ENCODE measurements around the gene WNT2B. TPM values are rescaled to one million over a fixed set of nuclear protein-coding genes. Genes with fewer than 3 reads are reported as not detected.

WNT2B gene
- polyA plus RNA-seq, 3 donors, result 0.07 to 0.79 TPM; not detected in 1

DNA sequence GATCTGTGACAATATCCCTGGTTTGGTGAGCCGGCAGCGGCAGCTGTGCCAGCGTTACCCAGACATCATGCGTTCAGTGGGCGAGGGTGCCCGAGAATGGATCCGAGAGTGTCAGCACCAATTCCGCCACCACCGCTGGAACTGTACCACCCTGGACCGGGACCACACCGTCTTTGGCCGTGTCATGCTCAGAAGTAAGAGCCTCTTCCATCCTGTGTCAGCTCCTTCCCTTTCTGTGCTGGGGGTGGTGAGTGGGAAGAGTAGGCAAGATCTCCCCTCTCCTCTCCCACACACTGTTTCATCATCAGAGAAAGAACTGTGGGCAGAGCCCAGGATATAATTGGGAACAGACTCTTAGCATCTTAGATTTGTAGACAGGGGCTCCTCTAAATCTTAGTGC lies 6.1 kb downstream of the WNT2B start:
- intact Hi-C loops (cut with micrococcal nuclease), result no loop called here
- Mint-ChIP-seq H3K4me1 (peaks cover under 1% of the 10 kb centered on the region), H3K27me3 (ENCODE audit: low read depth in 3 of 3) (peaks cover 14 to 22% (median 17%) of the 10 kb centered on the region in 3 donors), H3K27ac (no peak overlapping the region), H3K9me3 (peaks cover 0 to 8% (median 0%) of the 10 kb centered on the region in 7 donors), H3K4me3 (no peak overlapping the region), H3K36me3 (no peaks in the 10 kb centered on the region)
- peaks cover 0 to 3% of the 10 kb centered on the region in 2 donors for H3K9me3 ChIP-seq (replicated peaks in 1 of 2; ENCODE audit: control insufficient read depth in 1 of 2, insufficient read depth in 1 of 2, low read length in 2 of 2)
- no peak overlapping the region for H3K27ac ChIP-seq (ENCODE audit: low read depth in 1 of 2, low read length in 2 of 2)
- H3K27me3 ChIP-seq (ENCODE audit: control insufficient read depth in 2 of 2, insufficient read depth in 2 of 2, low read length in 2 of 2), result peaks cover 11 to 18% of the 10 kb centered on the region in 2 donors
- no peaks in the 10 kb centered on the region for H3K4me1 ChIP-seq (ENCODE audit: control insufficient read depth in 1 of 2, insufficient read depth in 2 of 2, low read length in 2 of 2)
- H3K4me2 ChIP-seq (replicated peaks; ENCODE audit: extremely low read depth, low read length, poor library complexity, severe bottlenecking), result no peak overlapping the region
- TF ChIP-seq, protein P1, sequence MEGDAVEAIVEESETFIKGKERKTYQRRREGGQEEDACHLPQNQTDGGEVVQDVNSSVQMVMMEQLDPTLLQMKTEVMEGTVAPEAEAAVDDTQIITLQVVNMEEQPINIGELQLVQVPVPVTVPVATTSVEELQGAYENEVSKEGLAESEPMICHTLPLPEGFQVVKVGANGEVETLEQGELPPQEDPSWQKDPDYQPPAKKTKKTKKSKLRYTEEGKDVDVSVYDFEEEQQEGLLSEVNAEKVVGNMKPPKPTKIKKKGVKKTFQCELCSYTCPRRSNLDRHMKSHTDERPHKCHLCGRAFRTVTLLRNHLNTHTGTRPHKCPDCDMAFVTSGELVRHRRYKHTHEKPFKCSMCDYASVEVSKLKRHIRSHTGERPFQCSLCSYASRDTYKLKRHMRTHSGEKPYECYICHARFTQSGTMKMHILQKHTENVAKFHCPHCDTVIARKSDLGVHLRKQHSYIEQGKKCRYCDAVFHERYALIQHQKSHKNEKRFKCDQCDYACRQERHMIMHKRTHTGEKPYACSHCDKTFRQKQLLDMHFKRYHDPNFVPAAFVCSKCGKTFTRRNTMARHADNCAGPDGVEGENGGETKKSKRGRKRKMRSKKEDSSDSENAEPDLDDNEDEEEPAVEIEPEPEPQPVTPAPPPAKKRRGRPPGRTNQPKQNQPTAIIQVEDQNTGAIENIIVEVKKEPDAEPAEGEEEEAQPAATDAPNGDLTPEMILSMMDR (IDR thresholded peaks at IDR 0.05), result no peak
- no peaks in the 10 kb centered on the region for H3K36me3 ChIP-seq (replicated peaks in 1 of 2; ENCODE audit: control insufficient read depth in 1 of 2, insufficient read depth in 2 of 2, low read length in 2 of 2)
- H3K79me2 ChIP-seq (ENCODE audit: insufficient read depth, low read length), result no peaks in the 10 kb centered on the region
- no peak overlapping the region for H3K4me3 ChIP-seq (replicated peaks in 1 of 3; ENCODE audit: low read depth in 2 of 3, low read length in 3 of 3)
- 98% methylated on average over 9 of the region's 12 CpGs for WGBS (ENCODE audit: insufficient coverage)
- H2AFZ ChIP-seq (ENCODE audit: insufficient read depth, low read depth, low read length, poor library complexity, severe bottlenecking), result no peak overlapping the region
- no peak overlapping the region for H3K9ac ChIP-seq (ENCODE audit: insufficient read depth, low read length, poor library complexity, severe bottlenecking)
- no peaks in the 10 kb centered on the region for H4K20me1 ChIP-seq (ENCODE audit: insufficient read depth, low read length)
- no peak for DNase-seq

DNA sequence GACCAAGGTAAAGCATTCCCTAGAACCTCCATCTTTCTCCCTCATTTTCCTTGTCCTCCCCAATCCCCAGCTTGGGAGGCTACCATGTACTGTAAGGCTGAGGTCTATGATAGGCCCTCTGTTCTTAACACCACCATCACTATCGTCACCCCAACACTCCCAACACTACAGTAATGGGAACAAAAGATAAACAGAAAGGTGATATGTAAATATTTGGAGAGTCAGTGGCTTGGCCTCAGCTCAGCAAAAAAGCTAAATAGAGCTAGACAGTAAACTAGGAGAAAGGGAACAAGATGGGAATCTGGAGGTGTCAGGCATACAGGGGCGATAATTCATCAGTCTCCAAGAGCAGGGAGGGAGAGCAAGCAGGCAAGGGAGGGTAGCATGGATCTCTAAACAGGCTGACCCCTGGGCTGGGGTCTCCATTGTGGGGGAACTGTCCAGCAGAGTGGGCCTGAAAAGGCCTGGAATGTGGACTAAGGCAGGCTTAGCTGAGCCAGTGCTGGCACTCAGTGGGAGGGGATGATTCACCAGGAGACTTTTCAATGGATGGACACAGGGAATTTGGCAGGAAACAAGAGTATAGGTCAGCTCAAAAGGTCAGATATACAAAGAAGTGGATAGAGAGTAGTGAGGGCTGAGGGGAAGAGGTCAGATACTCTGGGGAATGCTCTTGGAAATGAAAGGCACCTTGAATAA lies 6.7 kb downstream of the WNT2B start:
- no peaks in the 10 kb centered on the region for H3K36me3 Mint-ChIP-seq
- TF ChIP-seq, protein P1 (IDR thresholded peaks at IDR 0.05), result no peak
- Histone ChIP-seq H3K27ac (ENCODE audit: low read depth in 1 of 2, low read length in 2 of 2) (no peak overlapping the region), H3K79me2 (ENCODE audit: insufficient read depth, low read length) (no peaks in the 10 kb centered on the region), H3K4me3 (replicated peaks in 1 of 3; ENCODE audit: low read depth in 2 of 3, low read length in 3 of 3) (no peak overlapping the region), H4K20me1 (ENCODE audit: insufficient read depth, low read length) (no peaks in the 10 kb centered on the region), H3K9ac (ENCODE audit: insufficient read depth, low read length, poor library complexity, severe bottlenecking) (no peak overlapping the region), H3K4me1 (ENCODE audit: control insufficient read depth in 1 of 2, insufficient read depth in 2 of 2, low read length in 2 of 2) (no peaks in the 10 kb centered on the region), H3K36me3 (replicated peaks in 1 of 2; ENCODE audit: control insufficient read depth in 1 of 2, insufficient read depth in 2 of 2, low read length in 2 of 2) (no peaks in the 10 kb centered on the region), H3K27me3 (ENCODE audit: control insufficient read depth in 2 of 2, insufficient read depth in 2 of 2, low read length in 2 of 2) (peaks cover 5 to 12% of the 10 kb centered on the region in 2 donors), H3K4me2 (replicated peaks; ENCODE audit: extremely low read depth, low read length, poor library complexity, severe bottlenecking) (no peak overlapping the region), H2AFZ (ENCODE audit: insufficient read depth, low read depth, low read length, poor library complexity, severe bottlenecking) (no peak overlapping the region), H3K9me3 (replicated peaks in 1 of 2; ENCODE audit: control insufficient read depth in 1 of 2, insufficient read depth in 1 of 2, low read length in 2 of 2) (no peaks in the 10 kb centered on the region)
- H3K27ac Mint-ChIP-seq, result peak overlapping the region in 1 of 7 donors; percentile 9
- intact Hi-C loops (cut with micrococcal nuclease), result no loop called here
- H3K4me1 Mint-ChIP-seq, result peaks cover 6% of the 10 kb centered on the region
- 100% methylated on average over 1 of the region's 2 CpGs for WGBS (ENCODE audit: insufficient coverage)
- H3K27me3 Mint-ChIP-seq (ENCODE audit: low read depth in 3 of 3), result peaks cover 8 to 16% (median 13%) of the 10 kb centered on the region in 3 donors
- H3K4me3 Mint-ChIP-seq, result no peak overlapping the region
- H3K9me3 Mint-ChIP-seq, result peaks cover 0 to 2% (median 0%) of the 10 kb centered on the region in 7 donors
- no peak for DNase-seq
